ENCODE data around the gene DISP2. TPM values are rescaled to one million over a fixed set of nuclear protein-coding genes. Genes with fewer than 3 reads are reported as not detected.

DISP2 gene
- total and polyA plus RNA-seq, 8 donors: 0.14 to 4.1 (median 1.4) TPM

DNA sequence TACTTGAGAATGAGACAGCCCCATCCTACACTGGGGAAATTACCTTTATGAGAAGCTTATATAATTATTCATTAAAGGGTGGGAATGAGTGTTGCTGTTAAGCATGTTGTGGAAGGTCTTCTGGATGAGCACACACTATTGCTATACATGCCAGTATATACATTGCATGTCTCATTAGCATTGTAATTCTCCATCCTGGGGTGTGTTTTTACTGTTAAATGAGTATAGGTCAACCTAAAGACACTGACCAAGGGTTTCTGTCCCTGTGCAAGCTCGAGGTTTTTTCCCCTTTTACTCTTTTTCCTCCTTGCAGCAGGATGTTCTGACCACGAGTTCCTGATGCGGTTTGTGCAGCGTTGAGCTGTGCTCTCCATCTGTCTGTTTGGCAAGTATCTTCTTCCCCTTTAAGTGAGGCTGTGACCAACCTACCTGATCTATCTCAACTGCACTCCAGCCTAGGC lies 40.4 kb downstream of the DISP2 start:
- DNase-seq (peak in 1 of 6 donors; percentile 33), ATAC-seq (peak in 2 of 4 donors; percentile 60 to 68), FAIRE-seq (no peak)
- H3K4me1 ChIP-seq: no peaks in the 10 kb centered on the region
- WGBS, 2 donors: 69 to 84% methylated on average over 4 of the region's 4 CpGs
- no peaks in the 10 kb centered on the region for H3K9me3 ChIP-seq
- intact Hi-C loops (cut with DNase I): no loop called here
- peaks cover 0 to 4% (median 0%) of the 10 kb centered on the region in 3 donors for H3K36me3 ChIP-seq
- H3K27ac ChIP-seq: no peak overlapping the region
- TF ChIP-seq, protein P1, sequence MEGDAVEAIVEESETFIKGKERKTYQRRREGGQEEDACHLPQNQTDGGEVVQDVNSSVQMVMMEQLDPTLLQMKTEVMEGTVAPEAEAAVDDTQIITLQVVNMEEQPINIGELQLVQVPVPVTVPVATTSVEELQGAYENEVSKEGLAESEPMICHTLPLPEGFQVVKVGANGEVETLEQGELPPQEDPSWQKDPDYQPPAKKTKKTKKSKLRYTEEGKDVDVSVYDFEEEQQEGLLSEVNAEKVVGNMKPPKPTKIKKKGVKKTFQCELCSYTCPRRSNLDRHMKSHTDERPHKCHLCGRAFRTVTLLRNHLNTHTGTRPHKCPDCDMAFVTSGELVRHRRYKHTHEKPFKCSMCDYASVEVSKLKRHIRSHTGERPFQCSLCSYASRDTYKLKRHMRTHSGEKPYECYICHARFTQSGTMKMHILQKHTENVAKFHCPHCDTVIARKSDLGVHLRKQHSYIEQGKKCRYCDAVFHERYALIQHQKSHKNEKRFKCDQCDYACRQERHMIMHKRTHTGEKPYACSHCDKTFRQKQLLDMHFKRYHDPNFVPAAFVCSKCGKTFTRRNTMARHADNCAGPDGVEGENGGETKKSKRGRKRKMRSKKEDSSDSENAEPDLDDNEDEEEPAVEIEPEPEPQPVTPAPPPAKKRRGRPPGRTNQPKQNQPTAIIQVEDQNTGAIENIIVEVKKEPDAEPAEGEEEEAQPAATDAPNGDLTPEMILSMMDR (IDR thresholded peaks at IDR 0.05): no peak
- no peak overlapping the region for H3K4me3 ChIP-seq
- no peaks in the 10 kb centered on the region for H3K27me3 ChIP-seq

DNA sequence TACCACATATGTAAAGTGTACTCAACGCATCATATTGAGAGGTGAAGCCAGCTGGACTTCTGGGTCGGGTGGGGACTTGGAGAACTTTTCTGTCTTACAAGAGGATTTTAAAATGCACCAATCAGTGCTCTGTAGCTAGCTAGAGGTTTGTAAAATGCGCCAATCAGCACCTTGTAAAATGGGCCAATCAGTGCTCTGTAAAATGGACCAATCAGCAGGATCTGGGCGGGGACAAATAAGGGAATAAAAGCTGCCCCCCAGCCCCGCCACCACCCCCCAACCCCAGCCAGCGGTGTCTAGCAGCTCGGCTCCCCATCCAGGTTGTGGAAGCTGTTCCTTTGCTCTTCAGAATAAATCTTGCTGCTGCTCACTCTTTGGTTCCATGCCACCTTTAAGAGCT lies 41.4 kb downstream of the DISP2 start:
- H3K36me3 ChIP-seq: no peaks in the 10 kb centered on the region
- TF ChIP-seq, protein P1 (IDR thresholded peaks at IDR 0.05): no peak
- 74 to 83% methylated on average over 7 of the region's 7 CpGs for WGBS, 2 donors
- intact Hi-C loops (cut with DNase I): no loop called here
- no peak for DNase-seq
- no peaks in the 10 kb centered on the region for H3K9me3 ChIP-seq
- H3K27ac ChIP-seq: no peak overlapping the region
- H3K4me3 ChIP-seq: no peak overlapping the region
- FAIRE-seq: no peak
- ATAC-seq: no peak
- H3K27me3 ChIP-seq: no peaks in the 10 kb centered on the region
- no peaks in the 10 kb centered on the region for H3K4me1 ChIP-seq

DNA sequence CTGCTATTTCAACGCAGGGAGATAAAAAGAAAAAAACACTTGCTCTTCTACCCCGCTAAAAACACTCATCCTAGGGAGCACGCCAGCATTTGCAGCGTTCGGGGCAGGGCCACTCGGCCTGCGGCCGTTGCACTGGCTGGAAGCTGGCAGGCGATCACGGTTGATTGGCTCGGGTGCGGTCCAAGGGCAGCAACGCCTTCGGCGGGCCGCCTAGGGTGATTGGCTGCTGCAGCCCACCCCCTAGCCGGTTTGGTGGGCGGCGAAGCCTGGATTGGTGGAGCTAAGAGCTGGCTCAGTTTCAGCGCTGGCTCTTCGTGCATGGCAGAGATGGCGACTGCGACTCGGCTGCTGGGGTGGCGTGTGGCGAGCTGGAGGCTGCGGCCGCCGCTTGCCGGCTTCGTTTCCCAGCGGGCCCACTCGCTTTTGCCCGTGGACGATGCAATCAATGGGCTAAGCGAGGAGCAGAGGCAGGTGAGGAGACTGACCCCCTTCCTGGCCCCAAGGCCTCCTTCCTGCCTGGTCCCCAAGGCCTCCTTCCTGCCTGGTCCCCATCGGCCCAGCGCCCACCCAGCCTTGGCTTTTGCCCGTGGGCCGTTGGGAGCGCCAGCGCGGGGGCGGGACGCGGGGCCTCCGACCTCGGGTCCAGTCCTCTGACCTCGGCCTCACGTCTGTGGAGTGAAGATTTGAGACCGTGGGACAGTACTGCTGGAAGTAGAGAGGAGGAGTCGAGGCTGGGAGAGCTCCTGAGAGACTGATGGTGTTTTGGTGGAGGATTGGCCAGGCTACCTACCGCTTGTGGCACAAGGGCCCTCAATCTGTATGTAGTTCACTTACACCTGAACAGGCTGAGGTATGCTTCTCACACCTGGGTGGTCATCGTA lies 47.7 kb downstream of the DISP2 start, which contains the start of gene IVD:
TSS of gene IVD (plus strand) at position 295 of the 881 bp plus-strand sequence. CDS start at position 328, 33 bp downstream.
- intact Hi-C loops (cut with DNase I): no loop called here
- TF ChIP-seq, protein P1 (IDR thresholded peaks at IDR 0.05): no peak
- peak within 1 kb of the TSS in 3 of 4 donors; percentile 18 to 60 (median 44) for H3K27ac ChIP-seq

DNA sequence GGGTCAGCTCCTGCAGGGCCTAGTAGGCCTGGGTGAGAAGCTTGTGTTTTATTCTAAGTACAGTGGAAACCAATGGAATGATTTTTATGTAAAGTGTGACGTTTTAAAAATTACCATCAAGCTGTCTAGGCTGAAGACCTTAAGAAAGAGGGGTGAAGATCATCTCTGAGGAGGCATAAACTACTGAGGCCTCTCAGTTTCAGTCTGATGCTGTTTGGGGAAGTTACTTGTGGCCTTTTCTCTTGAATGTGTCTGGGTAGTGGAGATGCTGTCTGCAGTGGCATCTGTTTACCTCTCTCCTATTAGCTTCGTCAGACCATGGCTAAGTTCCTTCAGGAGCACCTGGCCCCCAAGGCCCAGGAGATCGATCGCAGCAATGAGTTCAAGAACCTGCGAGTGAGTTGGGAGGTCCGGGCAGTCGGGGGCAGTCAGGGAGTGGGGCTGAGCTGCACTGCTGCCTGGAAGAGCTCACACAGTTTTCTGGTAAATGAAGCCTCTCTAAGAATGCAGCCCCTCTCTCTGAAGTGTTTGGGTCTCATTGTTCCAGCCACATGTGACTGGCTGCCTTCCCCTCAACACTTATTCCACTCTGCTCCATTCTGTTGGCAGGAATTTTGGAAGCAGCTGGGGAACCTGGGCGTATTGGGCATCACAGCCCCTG lies 49.4 kb downstream of the DISP2 start:
- Histone ChIP-seq H3K36me3 (peaks cover 0 to 11% (median 0%) of the 10 kb centered on the region in 3 donors), H3K4me1 (peaks cover 0 to 24% (median 7%) of the 10 kb centered on the region in 3 donors), H3K27ac (no peak overlapping the region), H3K27me3 (no peaks in the 10 kb centered on the region), H3K4me3 (no peak overlapping the region), H3K9me3 (no peaks in the 10 kb centered on the region)
- FAIRE-seq: no peak
- WGBS, 2 donors: 79 to 89% methylated on average over 8 of the region's 8 CpGs
- ATAC-seq: no peak
- no peak for DNase-seq
- intact Hi-C loops (cut with DNase I): no loop called here
- TF ChIP-seq, protein P1 (IDR thresholded peaks at IDR 0.05): no peak

More for the DNA sequence above, 47.7 kb downstream of the DISP2 start, which contains the start of gene IVD:
- Histone ChIP-seq H3K9me3 (no peaks in the 10 kb centered on the region), H3K4me1 (peaks cover 0 to 19% (median 0%) of the 10 kb centered on the region in 3 donors), H3K36me3 (peaks cover 0 to 7% (median 0%) of the 10 kb centered on the region in 3 donors), H3K4me3 (peak within 1 kb of the TSS; percentile 76 to 95 (median 81)), H3K27me3 (no peaks in the 10 kb centered on the region)
- DNase-seq (peak; percentile 94 to 98 (median 95)), FAIRE-seq (peak; percentile 95), ATAC-seq (peak; percentile 99 to 100 (median 99))
- WGBS, 2 donors: 1% methylated on average over 54 of the region's 54 CpGs

Data from pancreas (tissue), 10 donors.